K562 (cell line): ENCODE data around the gene RIMS3. TPM values are rescaled to one million over a fixed set of nuclear protein-coding genes. Genes with fewer than 3 reads are reported as not detected.
A peak's percentile ranks its signal among the peaks of the same experiment; 100 is the strongest.

ENCODE experiments used
- ARID3A ChIP-seq: IDR thresholded peaks from 2 replicates; pipeline ENCODE4 v1.6.1; 2012; ENCODE audit warnings: low read depth, low read length, improper control_type of control experiment, borderline replicate concordance
- ARID3B ChIP-seq: fragments of 250-450 bp; sonication (Bioruptor Pico); IDR thresholded peaks from 2 replicates; pipeline ENCODE4 v1.4.0; 2020; ENCODE audit warnings: borderline replicate concordance
- FOXA1 ChIP-seq: fragments of 450-650 bp; IDR thresholded peaks from 2 replicates; pipeline ENCODE4 v1.6.1; 2016; ENCODE audit warnings: mild to moderate bottlenecking, borderline replicate concordance
- HDAC1 ChIP-seq, 2 experiments: fragments of 450-650 bp; IDR thresholded peaks; 2 replicates each; pipeline ENCODE4 v1.6.1; 2016 to 2017; ENCODE audit warnings: inconsistent platforms in 1 of 2, mild to moderate bottlenecking in 1 of 2, moderate library complexity in 1 of 2
- HDAC6 ChIP-seq: IDR thresholded peaks from 2 replicates; pipeline ENCODE4 v1.6.1; 2012; ENCODE audit warnings: low read depth, mild to moderate bottlenecking, control low read depth, inconsistent platforms, low read length, moderate library complexity
- HMBOX1 ChIP-seq: sonication (generic); IDR thresholded peaks from 2 replicates; pipeline ENCODE4 v1.6.1; 2016
- HNRNPH1 ChIP-seq: fragments of 200-400 bp; formaldehyde crosslinking; optimal IDR thresholded peaks from 2 replicates; pipeline ENCODE3; 2017; ENCODE audit warnings: low read depth, mild to moderate bottlenecking, low read length, moderate library complexity
- IRF1 ChIP-seq: sonication (generic); formaldehyde crosslinking; IDR thresholded peaks from 2 replicates; pipeline ENCODE4 v1.8.0; 2022; ENCODE audit warnings: missing genetic modification reagents, mild to moderate bottlenecking, borderline replicate concordance
- NR2C1 ChIP-seq, 2 experiments: fragments of 450-650 bp; IDR thresholded peaks; 2 replicates each; pipeline ENCODE4 v1.6.1; 2017; ENCODE audit warnings: mild to moderate bottlenecking in 2 of 2, antibody characterized with exemption in 1 of 2, inconsistent platforms in 1 of 2, missing compliant biosample characterization in 1 of 2, missing genetic modification characterization in 1 of 2
- POLR3G ChIP-seq: IDR thresholded peaks from 2 replicates; pipeline ENCODE4 v1.6.1; 2011; ENCODE audit not compliant: insufficient read length, insufficient replicate concordance; ENCODE audit errors: extremely low read depth
- RBM17 ChIP-seq: fragments of 200-400 bp; formaldehyde crosslinking; IDR thresholded peaks from 2 replicates; pipeline ENCODE4 v1.6.1; 2017; ENCODE audit warnings: low read depth, mild to moderate bottlenecking, low read length, borderline replicate concordance
- TSHZ1 ChIP-seq: fragments of 250-450 bp; sonication (Bioruptor Pico); IDR thresholded peaks from 2 replicates; pipeline ENCODE4 v1.4.0; 2020; ENCODE audit warnings: mild to moderate bottlenecking, moderate library complexity
- USF1 ChIP-seq: sonication (generic); formaldehyde crosslinking; IDR thresholded peaks from 2 replicates; pipeline ENCODE4 v1.9.0; 2022; ENCODE audit warnings: mild to moderate bottlenecking, missing genetic modification reagents
- ZC3H11A ChIP-seq: IDR thresholded peaks from 2 replicates; pipeline ENCODE4 v1.6.1; 2012; ENCODE audit warnings: low read depth, low read length, improper control_type of control experiment
- ZFP30 ChIP-seq: fragments of 250-450 bp; sonication (Bioruptor Pico); IDR thresholded peaks from 2 replicates; pipeline ENCODE4 v1.8.0; 2022; ENCODE audit warnings: moderate library complexity, mild to moderate bottlenecking, inconsistent platforms, borderline replicate concordance
- polyA plus RNA-seq, 8 experiments: library from polyadenylated mRNA; depleted of rRNA in 4 of 8; stranded (reverse) in 5 of 8; unstranded in 3 of 8; fragments of >200 nt; fragmentation: Nextera tagmentation in 2 of 8; fragmentation: Illumina TruSeq in 1 of 8; extraction: Ambion mirVana in 2 of 8; extraction: Trizol in 1 of 8; gene quantifications; 2 replicates each; pipeline versions ENCODE4 v1.2.1 to v1.2.3, GENCODE V29; 2011 to 2014; ENCODE audit warnings: inconsistent platforms in 1 of 8, missing spikeins in 1 of 8
- total RNA-seq, 7 experiments: library from RNA; depleted of rRNA in 6 of 7; stranded (reverse); fragments of >200 nt in 6 of 7; fragmentation: Illumina TruSeq in 2 of 7; extraction: Trizol in 2 of 7; gene quantifications; 2 replicates each; pipeline versions ENCODE4 v1.2.1 to v1.2.3, GENCODE V29; 2011 to 2021; ENCODE audit warnings: low replicate concordance in 1 of 7

RIMS3 gene
- total and polyA plus RNA-seq, 9 of the 15 experiments (the other 6 are each of a cell fraction or from before 2014, with no cell fraction given) = 0.06 to 1.2 (median 0.59) TPM

GRCh38 chr1:40691538-40692428, 26.3 kb upstream of the RIMS3 start, which contains the start of gene NFYC (continued):
- TF ChIP-seq USF1 = no peak
- TF ChIP-seq HDAC1 (IDR thresholded peaks at IDR 0.05) = peak in 1 of 2 experiments; percentile 54; a peak in 2 of 4 replicates
- no peak for TF ChIP-seq FOXA1
- TF ChIP-seq RBM17 = no peak
- no peak for TF ChIP-seq ZFP30 (CRISPR knock-in tag)
- TF ChIP-seq NR2C1 (IDR thresholded peaks at IDR 0.05) = no peak
- TF ChIP-seq NR2C1 (tag; IDR thresholded peaks at IDR 0.05) = peak; percentile 55; the same call in 1 of the 2 replicates
- TF ChIP-seq TSHZ1 (CRISPR knock-in tag) = no peak
- TF ChIP-seq HDAC6 = 0 out of 2 replicates have a peak, but pooled peaks have one; percentile 36
- TF ChIP-seq ZC3H11A = peak; percentile 16; the same call in 1 of the 2 replicates
- no peak for TF ChIP-seq ARID3B (CRISPR knock-in tag)
- no peak for TF ChIP-seq POLR3G
- TF ChIP-seq IRF1 (CRISPR knock-in tag) = peak; percentile 80; the same call in 1 of the 2 replicates
- TF ChIP-seq ARID3A = no peak
- TF ChIP-seq HNRNPH1 = no peak
- no peak; the same call in 1 of the 2 replicates for TF ChIP-seq HMBOX1
